Nucleus accumbens (tissue), 56 donors: ENCODE measurements around the gene PKN1.
"Not testable (repeated sequence)": the region's sequence is repeated elsewhere in the genome, so short reads cannot be mapped to it uniquely, and the experiment has no call there.

Experiments
- DNase-seq, 56 donors: peaks; one replicate each; lab custom pipeline; 2025; lab: John Stamatoyannopoulos, UW

The PKN1 gene

GRCh38 chr19:14478113-14478545 is 45.0 kb downstream of the PKN1 start:
- DNase-seq, result no peak

GRCh38 chr19:14479309-14479974 is 46.3 kb downstream of the PKN1 start:
- no peak for DNase-seq

- peak in 6 of 56 donors; percentile 1 to 59 (median 9) for DNase-seq
These were observed 47.0 kb downstream of the PKN1 start for GRCh38 chr19:14479975-14480699.

GRCh38 chr19:14480700-14481079 is 47.6 kb downstream of the PKN1 start:
- no peak for DNase-seq

- no peak for DNase-seq
These were observed 49.3 kb downstream of the PKN1 start for GRCh38 chr19:14482172-14482941.

GRCh38 chr19:14487370-14488125 is 54.4 kb downstream of the PKN1 start:
- DNase-seq, result no peak

GRCh38 chr19:14492756-14493337 is 59.7 kb downstream of the PKN1 start:
- no peak for DNase-seq

- no peak for DNase-seq
These were observed 61.3 kb downstream of the PKN1 start for GRCh38 chr19:14494411-14494810.

GRCh38 chr19:14494910-14495671 is 62.0 kb downstream of the PKN1 start:
- DNase-seq, result no peak

- DNase-seq, result peak in 1 of 56 donors; percentile 44
These were observed 62.5 kb downstream of the PKN1 start for GRCh38 chr19:14495672-14496028.

GRCh38 chr19:14496029-14496833 is 63.1 kb downstream of the PKN1 start, which contains the start of gene GIPC1:
Gene GIPC1, minus strand, starts transcription at chr19:14496127. Its CDS starts 13,151 bp downstream, at chr19:14482976.
- peak; percentile 90 to 99 (median 98) for DNase-seq

GRCh38 chr19:14496834-14497227 is 63.7 kb downstream of the PKN1 start:
- peak in 4 of 56 donors; percentile 44 to 65 (median 54) for DNase-seq

- peak in 49 of 56 donors; percentile 19 to 79 (median 59) for DNase-seq
These were observed 64.3 kb downstream of the PKN1 start for GRCh38 chr19:14497228-14497921.

GRCh38 chr19:14502334-14503092 is 69.4 kb downstream of the PKN1 start:
- DNase-seq, result no peak

GRCh38 chr19:14503285-14503684 is 70.2 kb downstream of the PKN1 start:
- no peak for DNase-seq

GRCh38 chr19:14504575-14504974 is 71.5 kb downstream of the PKN1 start:
- DNase-seq, result not testable (repeated sequence)
